Epithelial cell of alveolus of lung (primary cell): ENCODE data around the gene ADAM29. TPM values are rescaled to one million over a fixed set of nuclear protein-coding genes. Genes with fewer than 3 reads are reported as not detected.

Experiments used
- total RNA-seq: library from RNA; depleted of rRNA; stranded (reverse); fragments of >200 nt; gene quantifications from 2 replicates; pipeline ENCODE4 v1.2.1, GENCODE V29; 2015

Gene ADAM29
- not detected in 2 replicates for total RNA-seq

DNA sequence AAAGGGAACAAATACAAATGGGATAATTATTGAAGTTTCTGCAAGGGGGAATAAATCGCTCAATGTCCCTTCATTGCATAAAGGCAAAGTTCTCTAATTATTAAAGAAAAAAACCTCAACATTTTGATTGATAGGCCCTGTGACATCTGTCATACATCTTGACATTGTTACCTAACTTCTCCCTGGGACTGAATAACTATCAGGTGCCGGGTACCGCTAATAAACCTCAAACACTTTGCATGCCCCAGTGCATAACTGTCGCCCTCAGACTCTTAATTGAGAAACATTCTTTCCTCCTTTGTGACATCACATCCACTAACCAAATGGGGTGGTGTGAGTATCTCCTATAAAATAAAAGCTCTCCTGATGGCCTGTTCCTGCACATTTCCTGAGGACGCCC lies at the start of gene ADAM29:
TSS of gene ADAM29 (plus strand) at position 301 of the 400 bp plus-strand sequence. CDS start 57,168 bp downstream, outside the sequence.

Other genes starting within 250 kb of the ADAM29 start
- not detected in 2 replicates for gene GLRA3, start 89.1 kb upstream of the ADAM29 start, total RNA-seq